Stimulated activated CD8-positive, alpha-beta memory T cell treated with anti-CD3 and anti-CD28 coated beads, Interleukin-12 subunit alpha, Interleukin-12 subunit beta, amount 100 ng/mL, for 1 hour (primary cell): ENCODE measurements around the gene OPN1MW.
"Not testable (repeated sequence)": the region's sequence is repeated elsewhere in the genome, so short reads cannot be mapped to it uniquely, and the experiment has no call there.

Source experiments
- DNase-seq: peaks from one replicate; pipeline ENCODE4 v3.0.0-alpha.2; 2020; ENCODE audit warnings: low read depth

Gene OPN1MW

GRCh38 chrX:154211057-154211456 lies 28.7 kb downstream of the OPN1MW start:
- DNase-seq = not testable (repeated sequence)

DNA sequence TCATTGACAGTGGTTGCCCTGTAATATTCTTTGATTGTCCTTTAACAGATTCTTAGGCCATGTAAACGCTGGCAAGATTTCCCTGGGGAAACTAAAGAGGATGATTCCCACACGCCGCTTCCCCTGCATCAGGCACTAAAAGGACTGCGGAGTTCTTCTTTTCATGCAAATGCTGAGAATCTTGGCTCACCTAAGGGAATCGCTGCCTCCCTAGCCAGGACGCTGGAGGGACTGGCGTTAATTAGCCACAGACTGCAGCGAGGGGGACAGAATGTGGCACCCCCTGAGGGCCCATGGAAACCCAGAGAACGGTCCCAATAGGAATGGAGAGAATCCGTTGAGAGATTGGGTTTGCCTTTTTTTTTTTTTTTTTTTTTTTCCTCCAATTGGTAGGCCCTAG lies 29.1 kb downstream of the OPN1MW start:
- DNase-seq = not testable (repeated sequence)

DNA sequence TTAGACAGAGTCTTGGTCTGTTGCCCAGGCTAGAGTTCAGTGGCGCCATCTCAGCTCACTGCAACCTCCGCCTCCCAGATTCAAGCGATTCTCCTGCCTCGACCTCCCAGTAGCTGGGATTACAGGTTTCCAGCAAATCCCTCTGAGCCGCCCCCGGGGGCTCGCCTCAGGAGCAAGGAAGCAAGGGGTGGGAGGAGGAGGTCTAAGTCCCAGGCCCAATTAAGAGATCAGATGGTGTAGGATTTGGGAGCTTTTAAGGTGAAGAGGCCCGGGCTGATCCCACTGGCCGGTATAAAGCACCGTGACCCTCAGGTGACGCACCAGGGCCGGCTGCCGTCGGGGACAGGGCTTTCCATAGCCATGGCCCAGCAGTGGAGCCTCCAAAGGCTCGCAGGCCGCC lies 37.1 kb downstream of the OPN1MW start, which contains the start of gene OPN1MW2:
TSS of gene OPN1MW2 (plus strand) at position 301 of the 400 bp plus-strand sequence. CDS start at position 361, 60 bp downstream.
- not testable (repeated sequence) for DNase-seq

GRCh38 chrX:154225292-154225691 lies 42.9 kb downstream of the OPN1MW start:
- not testable (repeated sequence) for DNase-seq

GRCh38 chrX:154226706-154227105 lies 44.3 kb downstream of the OPN1MW start:
- not testable (repeated sequence) for DNase-seq

DNA sequence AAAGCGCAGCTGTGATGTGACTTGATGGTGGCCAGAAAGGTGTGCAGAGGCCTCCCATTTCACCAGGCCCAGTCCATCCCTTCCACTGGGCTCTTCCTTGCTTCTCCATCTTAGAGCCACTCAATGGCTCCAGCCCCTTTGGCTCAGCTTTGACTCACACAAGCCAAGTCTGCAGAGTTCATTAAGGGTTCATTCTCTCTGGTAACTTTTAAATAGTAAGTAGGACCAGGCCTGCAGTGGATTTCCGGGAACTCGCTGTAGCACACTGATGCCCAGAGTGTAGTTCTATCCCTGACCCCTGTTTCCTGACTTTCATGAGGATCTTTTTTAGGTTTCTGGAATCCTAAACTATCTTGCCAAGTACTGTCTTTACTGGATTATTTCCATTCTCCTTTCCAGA lies 49.0 kb downstream of the OPN1MW start:
- DNase-seq = not testable (repeated sequence)

GRCh38 chrX:154233620-154234019 lies 51.2 kb downstream of the OPN1MW start:
- not testable (repeated sequence) for DNase-seq

DNA sequence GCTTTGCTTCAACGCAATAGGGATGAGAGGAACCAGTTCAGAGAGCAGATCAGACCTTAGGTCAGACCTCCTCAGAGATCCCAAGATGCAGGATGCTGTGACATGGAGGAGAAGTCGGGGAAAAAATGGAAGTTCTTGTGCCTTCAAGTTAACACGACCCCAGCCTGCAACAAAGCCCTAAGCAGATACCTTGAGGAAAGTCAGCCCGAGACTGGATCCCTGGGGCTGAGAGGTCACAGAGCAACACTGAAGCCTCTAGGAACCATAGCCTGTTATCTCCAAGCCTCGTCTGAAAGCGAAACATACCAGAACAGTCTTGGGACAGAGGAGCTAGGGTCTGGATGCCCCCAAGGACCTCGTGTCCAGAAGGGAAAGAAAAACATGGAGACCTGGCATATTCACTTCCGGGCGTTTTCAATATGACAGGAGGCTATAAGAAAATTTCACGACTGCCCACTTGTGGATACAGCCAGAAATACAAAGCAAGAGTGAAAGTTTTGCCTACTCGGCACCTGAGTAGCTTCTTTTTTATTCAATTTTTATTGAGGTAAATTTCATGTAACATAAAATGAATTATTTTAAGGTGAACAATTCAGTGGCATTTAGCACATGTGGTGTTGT lies 56.7 kb downstream of the OPN1MW start:
- not testable (repeated sequence) for DNase-seq

- DNase-seq = not testable (repeated sequence)
Measured at GRCh38 chrX:154239982-154240503, 57.6 kb downstream of the OPN1MW start.
